GM12878 (cell line): ENCODE measurements around the gene PPP5C. TPM values are rescaled to one million over a fixed set of nuclear protein-coding genes. Genes with fewer than 3 reads are reported as not detected.

Experiments used
- ATAC-seq: fragments of 200-7000 bp; cut with Tn5 transposase; 3 replicates; pipeline ENCODE4 v1.9.1; 2020; ENCODE audit warnings: mild to moderate bottlenecking, moderate library complexity
- BruUV-seq: library from RNA; stranded (reverse); fragments of 400-500 nt; replicated peaks from 2 replicates; lab custom pipeline; 2021; lab: Mats Ljungman, UMichigan
- CTCF ChIA-PET: fragments of 300-600 bp; sonication (Branson Sonifier 250); formaldehyde crosslinking; extraction: SDS; loops from one replicate; lab custom pipeline; 2021; ENCODE audit warnings: inconsistent platforms; lab: Yijun Ruan, JAX
- POLR2A ChIA-PET: fragments of 350-600 bp; formaldehyde crosslinking; extraction: SDS; loops from one replicate; lab custom pipeline; 2021; ENCODE audit warnings: inconsistent platforms; lab: Charles Lee
- RAD21 ChIA-PET: fragments of 300-600 bp; sonication (Branson Sonifier 250); formaldehyde crosslinking; loops from one replicate; lab custom pipeline; 2023; ENCODE audit warnings: antibody characterized with exemption; ENCODE audit not compliant: unreplicated experiment; lab: Charles Lee
- SMC1A ChIA-PET: fragments of 300-600 bp; sonication (Branson Sonifier 250); formaldehyde crosslinking; loops from one replicate; lab custom pipeline; 2023; ENCODE audit not compliant: unreplicated experiment, uncharacterized antibody; lab: Charles Lee
- DNase-seq: peaks from one replicate; pipeline ENCODE4 v3.0.0-alpha.2; 2011; ENCODE audit warnings: low read depth, low spot score
- FAIRE-seq: peaks from 3 replicates; lab custom pipeline; 2011; peaks lifted over from hg19 to GRCh38; lab: Jason Lieb, UNC
- H2AFZ ChIP-seq: 2 replicates; pipeline ENCODE4 v1.6.0; 2011; ENCODE audit warnings: low read depth, low read length, control low read depth; ENCODE audit not compliant: control insufficient read depth
- H3K27ac ChIP-seq: 2 replicates; pipeline ENCODE4 v1.5.1; 2011; ENCODE audit warnings: control low read depth; ENCODE audit not compliant: control insufficient read depth, insufficient read depth
- H3K27me3 ChIP-seq, 2 experiments: replicated peaks in 1 of 2; 2 replicates each; pipeline versions ENCODE4 v1.6.0 to v1.6.1; 2011; ENCODE audit warnings: low read length in 1 of 2; ENCODE audit not compliant: control insufficient read depth in 2 of 2, insufficient read depth in 2 of 2
- H3K36me3 ChIP-seq, 2 experiments: 2 replicates each; pipeline ENCODE4 v1.5.1; 2011; ENCODE audit warnings: low read length in 1 of 2; ENCODE audit not compliant: control insufficient read depth in 2 of 2, insufficient read depth in 2 of 2
- H3K4me1 ChIP-seq: 2 replicates; pipeline ENCODE4 v1.6.1; 2011; ENCODE audit warnings: mild to moderate bottlenecking, low read length, moderate library complexity, mixed read lengths; ENCODE audit not compliant: control insufficient read depth, insufficient read depth
- H3K4me2 ChIP-seq: 2 replicates; pipeline ENCODE4 v1.6.0; 2011; ENCODE audit warnings: control low read depth; ENCODE audit not compliant: control insufficient read depth, insufficient read depth
- H3K4me3 ChIP-seq: fragments of 200-600 bp; sonication (generic); 2 replicates; pipeline ENCODE4 v1.5.1; 2016
- H3K79me2 ChIP-seq: 2 replicates; pipeline ENCODE4 v1.6.0; 2011; ENCODE audit warnings: low read length; ENCODE audit not compliant: control insufficient read depth, insufficient read depth
- H3K9ac ChIP-seq: 2 replicates; pipeline ENCODE4 v1.8.0; 2011; ENCODE audit warnings: low read length, control low read depth, mixed read lengths; ENCODE audit not compliant: control insufficient read depth, insufficient read depth
- H3K9me3 ChIP-seq: replicated peaks from 3 replicates; pipeline ENCODE4 v1.5.1; 2011; ENCODE audit warnings: mild to moderate bottlenecking, low read length; ENCODE audit not compliant: control insufficient read depth, insufficient read depth
- H4K20me1 ChIP-seq: 2 replicates; pipeline ENCODE4 v1.6.0; 2011; ENCODE audit not compliant: control insufficient read depth, insufficient read depth
- BHLHE40 ChIP-seq, 2 experiments: fragments of 450-650 bp in 1 of 2; IDR thresholded peaks; 2 replicates each; pipeline ENCODE4 v1.6.1; 2011 to 2017; ENCODE audit warnings: low read depth in 2 of 2, borderline replicate concordance in 1 of 2, improper control_type of control experiment in 1 of 2, low read length in 1 of 2, mild to moderate bottlenecking in 1 of 2
- CHD4 ChIP-seq: fragments of 200-600 bp; sonication (generic); IDR thresholded peaks from 2 replicates; pipeline ENCODE4 v1.6.1; 2016; ENCODE audit warnings: mild to moderate bottlenecking
- IKZF2 ChIP-seq, 2 experiments: fragments of 450-650 bp; IDR thresholded peaks; 2 replicates each; pipeline ENCODE4 v1.6.1; 2017; ENCODE audit warnings: mild to moderate bottlenecking in 2 of 2, moderate library complexity in 2 of 2
- SMAD5 ChIP-seq: IDR thresholded peaks from 2 replicates; pipeline ENCODE4 v1.6.1; 2016; ENCODE audit warnings: antibody characterized with exemption, low read depth
- STAT1 ChIP-seq: fragments of 450-650 bp; conservative IDR thresholded peaks from 2 replicates; pipeline ENCODE4 v1.6.1; 2014; ENCODE audit warnings: antibody characterized with exemption, mild to moderate bottlenecking
- TAF1 ChIP-seq: IDR thresholded peaks from 2 replicates; pipeline ENCODE4 v1.6.1; 2011; ENCODE audit warnings: mild to moderate bottlenecking, low read depth, low read length, borderline replicate concordance
- WGBS: methylation state at CpG from one replicate; pipeline ENCODE4 v1.1.6; 2016; ENCODE audit warnings: low lambda C conversion rate; ENCODE audit not compliant: insufficient replicate concordance, insufficient coverage; ENCODE audit errors: missing lambda C conversion rate; 5-methylcytosine and 5-hydroxymethylcytosine counted together
- in situ Hi-C: fragments of 300-500 bp; cut with MboI; formaldehyde crosslinking; loops from 9 replicates; pipeline ENCODE4 v1.14.3; 2018; ENCODE audit warnings: mixed read lengths
- intact Hi-C: fragments of 100-400 bp; cut with micrococcal nuclease; formaldehyde crosslinking; loops from one replicate; pipeline ENCODE4 v1.14.2; 2022; ENCODE audit not compliant: unreplicated experiment
- polyA plus RNA-seq, 11 experiments: library from polyadenylated mRNA; depleted of rRNA in 4 of 11; unstranded in 6 of 11; stranded (reverse) in 5 of 11; fragments of >200 nt; fragmentation: Nextera tagmentation in 4 of 11; fragmentation: Illumina TruSeq in 1 of 11; extraction: Ambion mirVana in 4 of 11; extraction: Trizol in 1 of 11; gene quantifications; 1 replicate in 1 of 11; 2 replicates in 10 of 11; pipeline versions ENCODE4 v1.2.1 to v1.2.3, GENCODE V29; 2011 to 2016; ENCODE audit warnings: inconsistent platforms in 2 of 11, missing spikeins in 2 of 11, low read depth in 1 of 11
- total RNA-seq, 4 experiments: library from RNA; depleted of rRNA in 3 of 4; stranded (reverse); fragments of >200 nt in 3 of 4; fragmentation: Illumina TruSeq in 1 of 4; extraction: Trizol in 1 of 4; gene quantifications; 2 replicates each; pipeline versions ENCODE4 v1.2.1 to v1.2.3, GENCODE V29; 2013 to 2021
- TF ChIP-seq, protein P1 (sequence below): fragments of 450-650 bp; IDR thresholded peaks from 2 replicates; pipeline ENCODE4 v1.6.1; 2017; ENCODE audit warnings: mild to moderate bottlenecking
- TF ChIP-seq, protein P2 (sequence below): fragments of 450-650 bp; IDR thresholded peaks from 2 replicates; pipeline ENCODE4 v1.6.1; 2014; ENCODE audit warnings: mild to moderate bottlenecking
- TF ChIP-seq, protein P3 (sequence below): IDR thresholded peaks from 2 replicates; pipeline ENCODE4 v1.6.1; 2012; ENCODE audit warnings: low read depth, low read length, improper control_type of control experiment

The PPP5C gene
- total and polyA plus RNA-seq, 10 of the 15 experiments (the other 5 are each of a cell fraction or from before 2014, with no cell fraction given): 1.1 to 154 (median 94.5) TPM

DNA sequence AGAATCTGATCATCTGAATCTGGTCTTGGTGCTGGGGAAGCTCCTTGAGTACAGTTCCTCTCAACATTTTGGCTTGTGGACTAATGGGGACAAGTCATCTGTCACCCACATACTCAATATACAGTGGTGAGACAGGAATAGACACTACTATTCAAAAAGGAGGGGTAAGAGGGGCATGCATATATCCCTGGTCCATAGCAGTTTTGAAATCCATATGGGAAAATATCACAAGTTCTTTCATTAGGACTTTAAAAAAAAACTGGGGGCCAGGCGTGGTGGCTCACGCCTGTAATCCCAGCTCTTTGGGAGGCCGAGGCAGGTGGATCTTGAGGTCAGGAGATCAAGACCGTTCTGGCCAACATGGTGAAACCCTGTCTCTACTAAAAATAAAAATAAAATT lies 20.3 kb upstream of the PPP5C start (continued):
- TF ChIP-seq, protein P1, sequence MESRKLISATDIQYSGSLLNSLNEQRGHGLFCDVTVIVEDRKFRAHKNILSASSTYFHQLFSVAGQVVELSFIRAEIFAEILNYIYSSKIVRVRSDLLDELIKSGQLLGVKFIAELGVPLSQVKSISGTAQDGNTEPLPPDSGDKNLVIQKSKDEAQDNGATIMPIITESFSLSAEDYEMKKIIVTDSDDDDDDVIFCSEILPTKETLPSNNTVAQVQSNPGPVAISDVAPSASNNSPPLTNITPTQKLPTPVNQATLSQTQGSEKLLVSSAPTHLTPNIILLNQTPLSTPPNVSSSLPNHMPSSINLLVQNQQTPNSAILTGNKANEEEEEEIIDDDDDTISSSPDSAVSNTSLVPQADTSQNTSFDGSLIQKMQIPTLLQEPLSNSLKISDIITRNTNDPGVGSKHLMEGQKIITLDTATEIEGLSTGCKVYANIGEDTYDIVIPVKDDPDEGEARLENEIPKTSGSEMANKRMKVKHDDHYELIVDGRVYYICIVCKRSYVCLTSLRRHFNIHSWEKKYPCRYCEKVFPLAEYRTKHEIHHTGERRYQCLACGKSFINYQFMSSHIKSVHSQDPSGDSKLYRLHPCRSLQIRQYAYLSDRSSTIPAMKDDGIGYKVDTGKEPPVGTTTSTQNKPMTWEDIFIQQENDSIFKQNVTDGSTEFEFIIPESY: no peak
- TF ChIP-seq IKZF2 (IDR thresholded peaks at IDR 0.05): no peak
- TF ChIP-seq STAT1: no peak
- no peak for TF ChIP-seq CHD4
- no peak for TF ChIP-seq SMAD5

GRCh38 chr19:46328079-46328478 lies 18.8 kb upstream of the PPP5C start:
- TF ChIP-seq, protein P2, sequence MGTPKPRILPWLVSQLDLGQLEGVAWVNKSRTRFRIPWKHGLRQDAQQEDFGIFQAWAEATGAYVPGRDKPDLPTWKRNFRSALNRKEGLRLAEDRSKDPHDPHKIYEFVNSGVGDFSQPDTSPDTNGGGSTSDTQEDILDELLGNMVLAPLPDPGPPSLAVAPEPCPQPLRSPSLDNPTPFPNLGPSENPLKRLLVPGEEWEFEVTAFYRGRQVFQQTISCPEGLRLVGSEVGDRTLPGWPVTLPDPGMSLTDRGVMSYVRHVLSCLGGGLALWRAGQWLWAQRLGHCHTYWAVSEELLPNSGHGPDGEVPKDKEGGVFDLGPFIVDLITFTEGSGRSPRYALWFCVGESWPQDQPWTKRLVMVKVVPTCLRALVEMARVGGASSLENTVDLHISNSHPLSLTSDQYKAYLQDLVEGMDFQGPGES: no peak
- TF ChIP-seq BHLHE40 (IDR thresholded peaks at IDR 0.05; ENCODE audit: borderline replicate concordance in 1 of 2, low read depth in 2 of 2, low read length in 1 of 2) (no peak), TAF1 (no peak)
- TF ChIP-seq, protein P3, sequence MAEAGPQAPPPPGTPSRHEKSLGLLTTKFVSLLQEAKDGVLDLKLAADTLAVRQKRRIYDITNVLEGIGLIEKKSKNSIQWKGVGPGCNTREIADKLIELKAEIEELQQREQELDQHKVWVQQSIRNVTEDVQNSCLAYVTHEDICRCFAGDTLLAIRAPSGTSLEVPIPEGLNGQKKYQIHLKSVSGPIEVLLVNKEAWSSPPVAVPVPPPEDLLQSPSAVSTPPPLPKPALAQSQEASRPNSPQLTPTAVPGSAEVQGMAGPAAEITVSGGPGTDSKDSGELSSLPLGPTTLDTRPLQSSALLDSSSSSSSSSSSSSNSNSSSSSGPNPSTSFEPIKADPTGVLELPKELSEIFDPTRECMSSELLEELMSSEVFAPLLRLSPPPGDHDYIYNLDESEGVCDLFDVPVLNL: no peak
- ChIA-PET CTCF (no interaction called here), RAD21 (interaction anchor here (0.6 kb wide), 1 partner anchor 1157 kb away, joined by 4 read pairs; no protein-coding TSS in a partner anchor), SMC1A (no interaction called here), POLR2A (no interaction called here)
- no peak overlapping the region for H3K27ac ChIP-seq
- no peaks in the 10 kb centered on the region for H3K4me1 ChIP-seq
- H4K20me1 ChIP-seq: no peaks in the 10 kb centered on the region
- no peak overlapping the region for H2AFZ ChIP-seq
- WGBS: 49% methylated on average over 2 of the region's 2 CpGs
- no TSS peak for BruUV-seq
- no peak for ATAC-seq
- H3K9ac ChIP-seq: no peak overlapping the region
- H3K36me3 ChIP-seq: no peaks in the 10 kb centered on the region
- no peaks in the 10 kb centered on the region for H3K27me3 ChIP-seq
- intact Hi-C loops (no loop called here), in situ Hi-C loops (no loop called here)
- peaks cover 10% of the 10 kb centered on the region; the same call in 2 of the 3 replicates for H3K9me3 ChIP-seq
- DNase-seq: no peak
- H3K79me2 ChIP-seq: no peaks in the 10 kb centered on the region
- no peak overlapping the region for H3K4me2 ChIP-seq
- H3K4me3 ChIP-seq: no peak overlapping the region
- no peak for FAIRE-seq
